ENCODE results near the gene PRUNE2.

The PRUNE2 gene

GRCh38 chr9:76759732-76760131 is 146.2 kb downstream of the PRUNE2 start:
- Histone ChIP-seq H3K18ac (ENCODE audit: low read depth in 1 of 2, low read length in 2 of 2) (no peak overlapping the region), H3K27me3 (ENCODE audit: control insufficient read depth in 1 of 2, insufficient read depth in 1 of 2, low read length in 2 of 2) (no peaks in the 10 kb centered on the region), H3K4me1 (ENCODE audit: control insufficient read depth, insufficient read depth, low read depth, low read length) (peaks cover 7% of the 10 kb centered on the region), H2AK5ac (ENCODE audit: low read length, severe bottlenecking) (no peak overlapping the region), H4K8ac (ENCODE audit: low read length) (no peak overlapping the region), H3K36me3 (ENCODE audit: control insufficient read depth in 1 of 2, insufficient read depth in 2 of 2, low read depth in 1 of 2, low read length in 2 of 2) (peaks cover 0 to 6% of the 10 kb centered on the region in 2 experiments), H3K4ac (ENCODE audit: low read depth in 1 of 2, low read length in 2 of 2) (no peak overlapping the region), H3K23ac (ENCODE audit: low read length in 2 of 2) (no peak overlapping the region), H3K9ac (ENCODE audit: low read length) (no peak overlapping the region), H3K79me1 (replicated peaks; ENCODE audit: low read length, poor library complexity, severe bottlenecking) (no peaks in the 10 kb centered on the region), H3K4me3 (ENCODE audit: insufficient read depth in 1 of 2, low read depth in 1 of 2, low read length in 2 of 2) (no peak overlapping the region), H3K4me2 (ENCODE audit: low read length, poor library complexity, severe bottlenecking) (no peak overlapping the region), H3K14ac (ENCODE audit: low read length in 2 of 2) (no peak overlapping the region), H4K91ac (ENCODE audit: low read length) (no peak overlapping the region), H2BK12ac (ENCODE audit: low read length in 2 of 2) (no peak overlapping the region), H2BK120ac (ENCODE audit: low read depth, low read length) (no peak overlapping the region), H2BK5ac (ENCODE audit: low read depth, low read length, poor library complexity, severe bottlenecking) (no peak overlapping the region), H2AFZ (ENCODE audit: low read depth, low read length) (no peak overlapping the region), H3K27ac (ENCODE audit: low read length, poor library complexity, severe bottlenecking) (no peak overlapping the region), H3K9me3 (ENCODE audit: control insufficient read depth, low read length) (no peaks in the 10 kb centered on the region), H2BK15ac (ENCODE audit: low read depth, poor library complexity, severe bottlenecking) (no peak overlapping the region)
- 82% methylated on average over 4 of the region's 6 CpGs for WGBS
- no peak for DNase-seq

GRCh38 chr9:76758476-76758875 is 147.4 kb downstream of the PRUNE2 start:
- H3K4me1 ChIP-seq (ENCODE audit: control insufficient read depth, insufficient read depth, low read depth, low read length): peaks cover 7% of the 10 kb centered on the region
- DNase-seq: no peak
- H3K4me2 ChIP-seq (ENCODE audit: low read length, poor library complexity, severe bottlenecking): no peak overlapping the region
- no peak overlapping the region for H2BK5ac ChIP-seq (ENCODE audit: low read depth, low read length, poor library complexity, severe bottlenecking)
- no peaks in the 10 kb centered on the region for H3K9me3 ChIP-seq (ENCODE audit: control insufficient read depth, low read length)
- no peak overlapping the region for H3K18ac ChIP-seq (ENCODE audit: low read depth in 1 of 2, low read length in 2 of 2)
- peaks cover 0 to 6% of the 10 kb centered on the region in 2 experiments for H3K36me3 ChIP-seq (ENCODE audit: control insufficient read depth in 1 of 2, insufficient read depth in 2 of 2, low read depth in 1 of 2, low read length in 2 of 2)
- H3K27me3 ChIP-seq (ENCODE audit: control insufficient read depth in 1 of 2, insufficient read depth in 1 of 2, low read length in 2 of 2): no peaks in the 10 kb centered on the region
- H3K14ac ChIP-seq (ENCODE audit: low read length in 2 of 2): no peak overlapping the region
- no peak overlapping the region for H4K91ac ChIP-seq (ENCODE audit: low read length)
- no peak overlapping the region for H3K4me3 ChIP-seq (ENCODE audit: insufficient read depth in 1 of 2, low read depth in 1 of 2, low read length in 2 of 2)
- H3K4ac ChIP-seq (ENCODE audit: low read depth in 1 of 2, low read length in 2 of 2): no peak overlapping the region
- H3K79me1 ChIP-seq (replicated peaks; ENCODE audit: low read length, poor library complexity, severe bottlenecking): no peaks in the 10 kb centered on the region
- H3K27ac ChIP-seq (ENCODE audit: low read length, poor library complexity, severe bottlenecking): no peak overlapping the region
- no peak overlapping the region for H3K23ac ChIP-seq (ENCODE audit: low read length in 2 of 2)
- 96% methylated on average over 4 of the region's 4 CpGs for WGBS
- H2AFZ ChIP-seq (ENCODE audit: low read depth, low read length): no peak overlapping the region
- no peak overlapping the region for H2BK12ac ChIP-seq (ENCODE audit: low read length in 2 of 2)
- H2BK120ac ChIP-seq (ENCODE audit: low read depth, low read length): no peak overlapping the region
- no peak overlapping the region for H3K9ac ChIP-seq (ENCODE audit: low read length)
- H4K8ac ChIP-seq (ENCODE audit: low read length): no peak overlapping the region
- H2AK5ac ChIP-seq (ENCODE audit: low read length, severe bottlenecking): no peak overlapping the region
- H2BK15ac ChIP-seq (ENCODE audit: low read depth, poor library complexity, severe bottlenecking): no peak overlapping the region

GRCh38 chr9:76756941-76757673 is 148.8 kb downstream of the PRUNE2 start:
- H3K79me1 ChIP-seq (replicated peaks; ENCODE audit: low read length, poor library complexity, severe bottlenecking): no peaks in the 10 kb centered on the region
- H3K36me3 ChIP-seq (ENCODE audit: control insufficient read depth in 1 of 2, insufficient read depth in 2 of 2, low read depth in 1 of 2, low read length in 2 of 2): peaks cover 0 to 3% of the 10 kb centered on the region in 2 experiments
- 68% methylated on average over 2 of the region's 3 CpGs for WGBS
- H2BK15ac ChIP-seq (ENCODE audit: low read depth, poor library complexity, severe bottlenecking): no peak overlapping the region
- no peak overlapping the region for H3K4me3 ChIP-seq (ENCODE audit: insufficient read depth in 1 of 2, low read depth in 1 of 2, low read length in 2 of 2)
- no peak overlapping the region for H2AFZ ChIP-seq (ENCODE audit: low read depth, low read length)
- no peaks in the 10 kb centered on the region for H3K9me3 ChIP-seq (ENCODE audit: control insufficient read depth, low read length)
- H2AK5ac ChIP-seq (ENCODE audit: low read length, severe bottlenecking): no peak overlapping the region
- H4K8ac ChIP-seq (ENCODE audit: low read length): no peak overlapping the region
- DNase-seq: no peak
- H3K4me2 ChIP-seq (ENCODE audit: low read length, poor library complexity, severe bottlenecking): no peak overlapping the region
- H3K9ac ChIP-seq (ENCODE audit: low read length): no peak overlapping the region
- peaks cover 7% of the 10 kb centered on the region for H3K4me1 ChIP-seq (ENCODE audit: control insufficient read depth, insufficient read depth, low read depth, low read length)
- H2BK12ac ChIP-seq (ENCODE audit: low read length in 2 of 2): no peak overlapping the region
- no peak overlapping the region for H3K4ac ChIP-seq (ENCODE audit: low read depth in 1 of 2, low read length in 2 of 2)
- no peak overlapping the region for H2BK5ac ChIP-seq (ENCODE audit: low read depth, low read length, poor library complexity, severe bottlenecking)
- H3K27ac ChIP-seq (ENCODE audit: low read length, poor library complexity, severe bottlenecking): no peak overlapping the region
- no peak overlapping the region for H4K91ac ChIP-seq (ENCODE audit: low read length)
- no peak overlapping the region for H3K14ac ChIP-seq (ENCODE audit: low read length in 2 of 2)
- no peak overlapping the region for H2BK120ac ChIP-seq (ENCODE audit: low read depth, low read length)
- H3K18ac ChIP-seq (ENCODE audit: low read depth in 1 of 2, low read length in 2 of 2): no peak overlapping the region
- H3K27me3 ChIP-seq (ENCODE audit: control insufficient read depth in 1 of 2, insufficient read depth in 1 of 2, low read length in 2 of 2): no peaks in the 10 kb centered on the region
- no peak overlapping the region for H3K23ac ChIP-seq (ENCODE audit: low read length in 2 of 2)

- Histone ChIP-seq H3K27me3 (ENCODE audit: control insufficient read depth in 1 of 2, insufficient read depth in 1 of 2, low read length in 2 of 2) (no peaks in the 10 kb centered on the region), H3K14ac (ENCODE audit: low read length in 2 of 2) (no peak overlapping the region), H4K91ac (ENCODE audit: low read length) (no peak overlapping the region), H3K4me3 (ENCODE audit: insufficient read depth in 1 of 2, low read depth in 1 of 2, low read length in 2 of 2) (peak overlapping the region in 1 of 2 experiments; percentile 11), H3K36me3 (ENCODE audit: control insufficient read depth in 1 of 2, insufficient read depth in 2 of 2, low read depth in 1 of 2, low read length in 2 of 2) (peaks cover 0 to 3% of the 10 kb centered on the region in 2 experiments), H2BK12ac (ENCODE audit: low read length in 2 of 2) (no peak overlapping the region), H3K9me3 (ENCODE audit: control insufficient read depth, low read length) (no peaks in the 10 kb centered on the region), H3K79me1 (replicated peaks; ENCODE audit: low read length, poor library complexity, severe bottlenecking) (no peaks in the 10 kb centered on the region), H3K4me2 (ENCODE audit: low read length, poor library complexity, severe bottlenecking) (no peak overlapping the region), H3K9ac (ENCODE audit: low read length) (peak overlapping the region; percentile 81), H3K18ac (ENCODE audit: low read depth in 1 of 2, low read length in 2 of 2) (no peak overlapping the region), H2BK120ac (ENCODE audit: low read depth, low read length) (no peak overlapping the region), H3K27ac (ENCODE audit: low read length, poor library complexity, severe bottlenecking) (no peak overlapping the region), H2AFZ (ENCODE audit: low read depth, low read length) (no peak overlapping the region), H2AK5ac (ENCODE audit: low read length, severe bottlenecking) (no peak overlapping the region), H3K4me1 (ENCODE audit: control insufficient read depth, insufficient read depth, low read depth, low read length) (peaks cover 7% of the 10 kb centered on the region), H2BK5ac (ENCODE audit: low read depth, low read length, poor library complexity, severe bottlenecking) (no peak overlapping the region), H3K23ac (ENCODE audit: low read length in 2 of 2) (no peak overlapping the region), H4K8ac (ENCODE audit: low read length) (no peak overlapping the region), H3K4ac (ENCODE audit: low read depth in 1 of 2, low read length in 2 of 2) (no peak overlapping the region), H2BK15ac (ENCODE audit: low read depth, poor library complexity, severe bottlenecking) (no peak overlapping the region)
- WGBS: 75% methylated on average over 6 of the region's 6 CpGs
- no peak for DNase-seq
Observed at GRCh38 chr9:76756268-76756640, 149.7 kb downstream of the PRUNE2 start.
